Ureter (tissue), 1 donor: ENCODE data around the gene B4GALT5. TPM values are rescaled to one million over a fixed set of nuclear protein-coding genes. Genes with fewer than 3 reads are reported as not detected.
"Not testable (repeated sequence)": the region's sequence is repeated elsewhere in the genome, so short reads cannot be mapped to it uniquely, and the experiment has no call there.

ENCODE experiments used
- DNase-seq: peaks from one replicate; pipeline ENCODE4 v3.0.0-alpha.2; 2020; ENCODE audit warnings: low spot score
- total RNA-seq: library from RNA; stranded (reverse); gene quantifications from one replicate; pipeline ENCODE4 v1.2.4, GENCODE V29; 2023
- donor health status: DM: yes; HTN: yes; CAD: no.

The B4GALT5 gene
- total RNA-seq, 1 donor from 2014 or later: 40.9 TPM

DNA sequence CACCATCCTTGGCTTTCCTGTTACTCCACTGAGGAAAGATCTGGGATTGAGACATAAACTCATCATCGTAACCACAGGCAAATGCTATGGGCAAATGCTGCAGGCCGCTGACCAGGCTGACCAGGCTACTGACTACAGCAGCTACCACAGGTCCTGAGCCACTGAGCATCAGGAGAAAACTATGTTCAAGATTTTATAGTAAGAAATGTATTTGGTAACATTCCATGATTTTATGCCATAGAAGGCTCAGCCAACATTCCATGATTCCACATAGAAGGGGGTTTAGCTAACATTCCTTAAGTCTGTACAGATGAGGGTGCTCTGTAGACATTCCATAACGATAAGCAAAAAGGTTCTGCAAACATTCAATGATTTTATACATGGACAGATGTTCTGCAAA is 16.1 kb upstream of the B4GALT5 start:
- no peak for DNase-seq

- no peak for DNase-seq
Measured at GRCh38 chr20:49727894-49728885, 14.5 kb upstream of the B4GALT5 start.

DNA sequence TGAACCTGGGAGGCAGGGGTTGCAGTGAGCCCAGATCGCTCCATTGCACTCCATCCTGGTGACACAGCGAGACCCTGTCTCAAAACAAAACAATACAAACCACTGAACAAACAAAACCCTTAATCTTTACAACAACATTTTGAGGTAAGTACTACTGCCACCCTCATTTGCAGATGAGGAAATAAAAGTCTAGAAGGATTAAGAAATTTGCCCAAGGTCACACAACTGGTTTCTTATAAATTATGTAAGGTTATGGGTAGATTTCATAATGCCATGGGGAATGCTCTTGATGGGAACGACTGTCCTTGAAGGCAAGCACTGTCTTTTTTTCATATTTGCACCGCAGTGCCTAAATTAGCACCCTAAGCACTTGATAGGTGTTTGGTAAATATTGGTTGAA is 13.8 kb upstream of the B4GALT5 start:
- no peak for DNase-seq

- no peak for DNase-seq
Measured at GRCh38 chr20:49725694-49726093, 12.0 kb upstream of the B4GALT5 start.

DNA sequence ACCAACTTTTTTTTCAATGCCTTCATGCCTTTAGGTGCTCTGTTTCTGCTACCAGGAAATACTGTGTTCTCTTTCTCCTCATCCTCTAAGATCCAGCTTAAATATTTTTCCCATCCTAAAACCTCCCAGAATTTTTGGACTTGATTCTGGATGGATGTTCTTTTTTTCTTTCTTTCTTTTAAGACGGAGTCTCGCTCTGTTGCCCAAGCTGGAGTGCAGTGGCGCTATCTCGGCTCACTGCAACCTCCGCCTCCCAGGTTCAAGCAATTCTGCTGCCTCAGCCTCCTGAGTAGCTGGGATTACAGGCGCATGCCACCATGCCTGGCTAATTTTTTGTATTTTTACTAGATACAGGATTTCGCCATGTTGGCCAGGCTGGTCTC is 11.5 kb upstream of the B4GALT5 start:
- DNase-seq: not testable (repeated sequence)

DNA sequence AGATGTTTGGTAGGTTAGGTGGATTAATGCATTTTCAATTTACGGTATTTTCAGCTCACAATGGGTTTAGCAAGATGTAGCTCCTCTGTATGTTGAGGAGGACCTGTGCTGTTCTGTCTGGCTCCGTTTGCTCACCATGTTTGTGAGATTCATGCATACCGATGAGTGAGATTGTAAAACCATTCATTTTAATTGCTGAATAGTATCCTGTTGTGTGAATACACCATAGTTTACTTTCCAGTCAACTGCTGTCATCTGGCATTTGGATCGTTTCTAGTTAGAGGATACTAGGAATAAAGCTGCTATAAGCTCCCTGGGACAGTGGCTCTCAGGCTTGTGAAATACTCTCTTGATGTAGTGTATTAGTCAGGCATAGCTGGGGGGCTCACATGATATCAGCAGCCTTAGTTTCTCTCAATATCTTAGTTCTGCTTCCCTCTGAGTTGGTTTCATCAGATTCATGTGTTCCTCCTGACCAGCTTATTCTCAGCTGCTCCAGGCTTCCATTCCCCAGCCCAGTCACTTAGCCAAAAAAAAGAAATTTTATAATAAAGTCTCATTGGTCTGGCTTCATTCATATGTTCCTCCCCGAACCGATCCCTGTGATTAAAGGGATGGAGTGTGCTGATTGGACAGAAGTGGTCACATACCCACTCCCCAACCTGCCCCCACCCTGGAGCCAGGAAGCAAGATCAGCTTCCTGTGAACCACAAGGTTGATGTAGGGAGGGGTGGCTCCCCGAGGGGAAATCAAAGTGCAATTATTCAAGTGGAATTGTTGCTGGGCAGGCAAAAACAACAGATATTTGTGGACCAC is 10.9 kb upstream of the B4GALT5 start:
- peak; percentile 55 for DNase-seq

- not testable (repeated sequence) for DNase-seq
Measured at GRCh38 chr20:49723758-49724157, 10.1 kb upstream of the B4GALT5 start.

GRCh38 chr20:49721326-49721725 is 7.6 kb upstream of the B4GALT5 start:
- DNase-seq: not testable (repeated sequence)

DNA sequence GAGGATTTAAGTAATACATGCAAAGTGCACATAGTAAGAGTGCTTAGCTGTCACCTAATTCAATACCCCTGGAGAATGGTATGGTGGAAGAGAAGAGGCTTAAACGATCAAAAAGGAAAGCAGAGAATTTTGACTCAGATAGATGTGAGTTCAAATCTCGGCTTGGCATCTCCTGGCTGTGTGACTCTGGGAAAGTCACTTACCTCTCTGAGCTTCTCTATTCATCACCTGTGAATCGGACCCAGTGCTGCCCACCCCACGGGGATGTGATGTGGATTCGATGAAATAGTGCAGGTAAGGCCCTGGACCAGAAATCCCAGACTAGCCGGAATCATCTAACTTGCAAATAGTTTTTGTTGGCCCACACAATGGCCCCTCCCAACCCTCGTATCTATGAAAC is 1.8 kb upstream of the B4GALT5 start:
- no peak for DNase-seq

- DNase-seq: peak; percentile 53
Measured at GRCh38 chr20:49712996-49713752, 504 bp downstream of the B4GALT5 start.

- no peak for DNase-seq
Measured at GRCh38 chr20:49712646-49712995, 1.1 kb downstream of the B4GALT5 start.

DNA sequence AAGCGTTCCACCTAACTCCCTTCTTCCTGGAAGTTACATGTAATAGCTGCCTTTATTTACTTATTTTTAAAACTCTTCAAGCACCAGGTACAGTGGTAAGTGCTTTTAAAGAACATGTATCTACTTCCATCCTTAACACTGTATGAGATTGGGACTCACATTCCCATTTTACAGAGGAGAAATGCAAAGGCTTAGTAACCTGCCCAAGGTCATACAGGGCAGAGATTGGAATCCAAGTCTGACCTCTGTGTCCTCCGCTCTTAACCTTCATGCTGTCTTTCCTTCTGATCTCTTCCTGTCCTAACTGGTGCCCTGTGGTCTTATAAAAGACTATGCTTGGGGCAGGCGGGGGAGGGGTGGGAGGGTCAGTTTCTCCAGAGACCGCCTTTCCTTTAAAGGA is 1.6 kb downstream of the B4GALT5 start:
- DNase-seq: no peak

DNA sequence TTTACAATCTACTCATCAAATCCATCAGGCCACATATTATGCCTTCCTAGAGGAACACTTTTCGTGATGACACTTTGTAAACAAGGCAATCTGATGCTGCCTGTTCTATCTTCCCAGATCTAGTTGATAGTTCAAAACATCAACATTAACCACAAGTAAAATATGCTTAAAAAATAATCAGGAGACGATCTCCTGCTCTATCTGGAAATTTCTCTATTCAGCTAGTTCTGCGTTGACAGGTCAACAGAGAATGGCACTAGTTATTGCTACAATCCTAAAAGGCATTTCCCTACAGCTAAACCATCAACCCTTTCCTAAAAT is 2.1 kb downstream of the B4GALT5 start:
- DNase-seq: no peak

- no peak for DNase-seq
Measured at GRCh38 chr20:49710971-49711666, 2.6 kb downstream of the B4GALT5 start.

- DNase-seq: no peak
Measured at GRCh38 chr20:49707118-49707517, 6.6 kb downstream of the B4GALT5 start.

- no peak for DNase-seq
Measured at GRCh38 chr20:49706630-49707091, 7.0 kb downstream of the B4GALT5 start.

DNA sequence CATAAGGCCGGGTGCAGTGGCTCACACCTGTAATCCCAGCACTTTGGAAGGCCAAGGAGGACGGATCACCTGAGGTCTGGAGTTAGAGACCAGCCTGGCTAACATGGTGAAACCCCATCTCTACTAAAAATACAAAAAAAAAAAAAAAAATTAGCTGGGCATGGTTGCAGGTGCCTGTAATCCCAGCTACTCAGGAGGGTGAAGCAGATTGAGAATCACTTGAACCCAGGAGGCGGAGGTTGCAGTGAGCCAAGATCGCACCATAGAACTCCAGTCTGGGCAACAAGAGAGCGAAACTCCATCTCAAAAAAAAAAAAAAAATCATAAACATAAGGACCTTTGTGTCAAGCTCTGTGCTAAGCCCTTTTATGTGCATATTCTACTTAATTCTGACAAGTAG is 7.8 kb downstream of the B4GALT5 start:
- DNase-seq: not testable (repeated sequence)

GRCh38 chr20:49705358-49705757 is 8.3 kb downstream of the B4GALT5 start:
- DNase-seq: no peak

GRCh38 chr20:49704932-49705336 is 8.7 kb downstream of the B4GALT5 start:
- DNase-seq: no peak

- DNase-seq: no peak
Measured at GRCh38 chr20:49701916-49702315, 11.8 kb downstream of the B4GALT5 start.

- DNase-seq: no peak
Measured at GRCh38 chr20:49701241-49701790, 12.4 kb downstream of the B4GALT5 start.
